SH-SY5Y (cell line): Measurements from ENCODE around the gene PPP2R2C.

Source experiments
- GATA2 ChIP-seq: IDR thresholded peaks from 2 replicates; pipeline ENCODE4 v1.6.1; 2011; ENCODE audit warnings: mild to moderate bottlenecking, low read depth, low read length
- GATA3 ChIP-seq: IDR thresholded peaks from 2 replicates; pipeline ENCODE4 v1.6.1; 2011; ENCODE audit warnings: low read depth, mild to moderate bottlenecking, low read length, moderate library complexity

PPP2R2C gene

GRCh38 chr4:6329478-6330383, 142.7 kb downstream of the PPP2R2C start:
- no peak for TF ChIP-seq GATA2
- no peak for TF ChIP-seq GATA3

GRCh38 chr4:6328526-6328925, 143.9 kb downstream of the PPP2R2C start:
- TF ChIP-seq GATA2, result no peak
- no peak for TF ChIP-seq GATA3

DNA sequence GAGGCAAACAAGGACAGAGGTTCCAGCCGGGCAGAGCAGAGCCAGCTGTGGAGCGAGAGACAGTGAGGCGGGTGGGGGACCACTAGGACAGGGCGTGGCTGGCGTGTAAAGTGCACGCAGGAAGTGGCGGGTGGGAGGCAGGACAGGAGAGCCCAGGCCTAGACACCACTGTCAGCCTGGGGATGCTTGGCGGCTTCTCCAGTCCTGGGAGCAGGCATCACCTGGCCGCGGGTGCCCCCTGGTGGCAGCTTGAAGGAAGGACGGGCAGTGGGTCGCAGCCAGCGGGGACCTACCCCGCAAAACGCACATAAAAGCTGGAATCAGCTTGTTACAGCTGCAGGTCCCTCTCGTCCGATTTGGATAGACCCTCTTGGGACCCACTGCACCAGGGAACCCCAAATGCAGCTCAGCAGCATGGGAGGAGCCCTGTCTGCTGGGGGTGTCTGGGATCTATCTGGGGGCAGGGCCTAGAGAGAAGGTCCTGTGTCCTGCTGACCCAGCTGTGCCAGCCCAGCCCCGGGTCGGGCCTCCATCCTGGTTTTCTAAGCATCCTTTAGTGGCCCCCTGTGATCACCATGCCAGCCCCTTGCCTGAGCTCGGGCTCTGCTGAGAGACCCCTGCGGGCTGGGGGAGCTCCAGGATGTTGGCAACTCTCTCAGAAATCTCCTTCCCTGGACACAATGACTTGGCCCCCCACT, 145.0 kb downstream of the PPP2R2C start:
- TF ChIP-seq GATA2 (no peak), GATA3 (no peak)

DNA sequence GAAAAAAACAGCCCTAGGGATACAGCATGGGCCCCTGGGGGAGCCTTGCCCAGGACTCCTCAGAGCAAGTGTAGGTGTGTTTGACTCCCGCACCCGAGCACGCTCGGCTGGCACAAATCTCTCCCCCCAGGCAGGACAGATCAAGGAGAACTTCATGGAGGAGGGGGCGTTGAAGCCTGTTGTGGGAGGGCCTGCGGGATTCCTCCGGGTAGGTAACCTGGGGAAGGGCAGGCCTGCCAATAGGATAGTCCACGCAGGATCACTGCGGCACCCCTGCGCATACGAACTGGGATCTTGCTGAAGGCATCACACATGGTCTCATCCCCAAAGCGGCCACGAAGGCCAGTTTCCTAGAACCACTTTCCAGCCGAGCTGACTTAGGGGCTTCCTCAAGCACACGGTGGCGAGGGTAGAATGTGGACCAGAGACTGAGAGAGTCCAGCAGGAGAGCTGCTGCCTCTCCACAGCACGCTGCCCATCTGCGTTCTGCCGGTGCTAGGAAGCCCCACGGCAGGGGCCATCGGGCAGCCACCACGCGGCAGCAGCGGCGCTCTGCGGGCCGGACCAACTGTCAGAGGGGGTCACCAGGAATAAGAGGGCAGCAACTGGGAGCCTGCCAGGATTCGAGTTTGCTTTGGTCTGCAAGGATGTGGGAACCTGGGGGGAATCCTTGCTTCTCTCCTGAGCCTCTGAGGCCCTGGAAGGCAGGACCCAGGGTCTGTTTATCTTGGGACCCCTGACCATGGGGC, 145.9 kb downstream of the PPP2R2C start:
- no peak for TF ChIP-seq GATA3

DNA sequence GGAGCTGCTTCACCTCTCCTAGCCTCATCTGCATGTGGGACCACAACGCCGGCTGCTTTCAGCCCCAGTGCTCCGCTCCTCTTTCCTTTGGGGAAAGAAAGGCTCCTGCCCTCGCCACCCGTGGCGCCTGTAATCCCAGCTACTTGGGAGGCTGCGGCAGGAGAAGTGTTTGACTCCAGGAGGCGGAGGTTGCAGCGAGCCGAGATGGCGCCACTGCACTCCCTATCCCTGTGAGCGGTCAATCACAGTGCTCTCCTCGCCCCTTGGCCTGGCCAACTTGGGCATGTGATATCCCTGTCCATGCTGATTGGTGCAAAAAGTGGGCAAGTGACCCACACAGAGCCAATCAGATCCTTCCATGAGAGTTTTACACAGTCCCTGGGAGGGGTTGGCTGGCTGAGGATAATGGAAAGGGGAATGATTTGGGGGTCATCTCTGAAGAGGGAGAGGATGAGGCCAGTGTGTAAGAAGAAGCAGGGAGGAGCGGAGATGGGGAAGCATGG, 146.6 kb downstream of the PPP2R2C start:
- no peak for TF ChIP-seq GATA2
- TF ChIP-seq GATA3, result no peak

- no peak for TF ChIP-seq GATA2
- no peak for TF ChIP-seq GATA3
These were observed 147.2 kb downstream of the PPP2R2C start for GRCh38 chr4:6324999-6325787.

DNA sequence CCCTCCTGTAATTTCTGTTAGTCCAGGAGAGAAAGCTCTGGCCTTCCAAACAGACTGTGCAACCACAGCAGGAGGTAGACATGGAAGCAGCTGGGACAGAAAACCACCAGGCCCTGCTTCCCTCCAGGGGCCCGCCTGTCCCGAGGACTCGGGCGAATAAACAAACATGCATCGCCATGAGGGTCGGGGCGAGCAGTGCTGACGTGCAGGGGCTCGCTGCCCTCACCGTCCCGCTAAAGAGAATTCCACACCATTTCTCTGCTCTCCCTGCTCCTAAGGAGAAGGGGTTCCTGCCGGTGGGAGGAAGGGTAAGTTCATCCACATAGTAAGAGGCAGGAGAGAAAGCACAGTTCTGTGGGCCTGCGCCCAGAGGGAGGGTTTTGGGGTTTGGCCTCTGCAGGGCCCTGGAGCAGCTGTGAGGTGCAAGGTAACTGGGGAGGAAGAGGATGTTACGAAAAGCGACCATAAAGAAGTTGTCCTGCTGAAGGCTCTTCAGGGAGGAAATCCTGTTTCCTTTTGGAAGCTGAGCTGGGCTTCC, 147.9 kb downstream of the PPP2R2C start:
- TF ChIP-seq GATA3 (no peak), GATA2 (no peak)

DNA sequence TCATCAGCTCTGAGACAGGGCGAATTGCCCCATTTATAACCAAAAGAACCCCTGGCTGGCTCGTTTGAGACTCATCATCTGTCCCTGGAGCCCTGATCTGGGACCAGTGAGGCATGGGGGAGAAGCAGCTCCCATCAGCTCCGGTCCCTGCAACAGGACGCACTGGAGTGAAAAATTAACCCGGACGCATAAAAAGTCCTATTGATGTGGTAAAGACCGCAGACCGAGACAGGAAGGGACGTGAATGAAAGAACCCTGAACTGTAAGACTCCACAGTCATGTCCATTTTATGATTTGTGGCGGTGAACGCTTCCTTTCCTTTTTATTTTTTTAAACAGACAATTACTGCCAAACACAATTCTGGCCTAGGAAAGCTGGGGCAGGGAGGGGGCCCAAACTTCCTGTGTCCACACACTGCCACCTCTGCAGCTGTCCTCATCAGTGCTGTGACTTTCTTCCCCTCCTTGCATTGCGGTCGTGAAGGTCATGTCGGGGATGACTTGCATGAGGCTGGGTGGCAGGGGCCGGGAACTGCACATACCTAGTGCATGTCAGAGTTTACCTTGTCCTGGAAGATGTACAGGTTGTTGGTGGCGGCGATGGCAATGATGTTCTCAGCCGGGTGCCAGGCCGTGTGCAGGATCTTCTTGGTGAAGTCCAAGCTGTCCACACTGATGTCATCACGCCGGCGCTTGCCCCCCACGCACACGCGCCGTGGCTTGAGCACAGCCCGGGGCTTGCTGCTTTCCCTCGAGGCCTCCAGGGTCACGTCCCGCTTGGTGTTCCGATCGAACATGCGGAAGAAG, 149.4 kb downstream of the PPP2R2C start:
- TF ChIP-seq GATA3 (no peak), GATA2 (no peak)

- no peak for TF ChIP-seq GATA3
- TF ChIP-seq GATA2, result no peak
These were observed 150.2 kb downstream of the PPP2R2C start for GRCh38 chr4:6322067-6322760.

DNA sequence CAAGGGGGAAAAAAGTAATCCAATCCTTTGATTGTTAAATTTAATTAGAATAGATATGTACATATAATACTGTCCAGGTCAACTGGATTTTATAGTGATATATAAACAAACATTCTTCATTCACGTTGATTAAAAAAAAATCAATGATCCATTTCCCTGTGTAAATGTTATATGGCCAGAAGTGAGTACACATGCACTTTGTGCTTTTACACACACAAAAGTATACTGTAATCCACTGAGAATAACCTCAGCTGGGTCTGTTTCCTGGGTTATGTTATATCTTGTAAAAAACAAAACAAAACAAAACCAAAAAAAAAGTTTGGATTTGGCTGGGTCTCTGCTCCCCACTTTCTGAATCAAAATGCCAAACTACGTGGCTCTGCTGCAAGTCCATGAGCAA, 151.1 kb downstream of the PPP2R2C start:
- no peak for TF ChIP-seq GATA2
- TF ChIP-seq GATA3, result no peak

DNA sequence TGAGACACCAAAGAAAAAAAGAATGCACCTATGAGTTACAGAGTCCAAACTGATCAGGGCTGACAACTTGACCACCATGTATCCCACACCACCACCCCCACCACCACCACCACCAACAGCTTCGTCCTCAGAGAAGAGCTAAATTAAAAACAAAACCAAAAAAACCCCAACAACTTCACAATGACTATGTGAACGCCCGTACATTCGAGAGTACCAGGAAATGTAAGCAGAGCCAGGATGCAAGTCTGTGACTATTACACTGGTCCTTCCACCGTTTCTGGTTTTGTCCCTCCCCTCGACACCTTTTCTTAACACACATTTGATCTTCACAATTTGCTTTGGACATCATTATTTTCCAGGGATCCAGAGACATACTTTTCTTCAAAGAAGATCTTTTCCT, 151.8 kb downstream of the PPP2R2C start:
- TF ChIP-seq GATA2 (no peak), GATA3 (no peak)

GRCh38 chr4:6319530-6320150, 152.8 kb downstream of the PPP2R2C start:
- TF ChIP-seq GATA3 (no peak), GATA2 (no peak)

GRCh38 chr4:6318206-6318605, 154.2 kb downstream of the PPP2R2C start:
- TF ChIP-seq GATA2 (no peak), GATA3 (no peak)
